ENCODE data around the gene PDCD11. TPM values are rescaled to one million over a fixed set of nuclear protein-coding genes. Genes with fewer than 3 reads are reported as not detected.

PDCD11 gene
- total RNA-seq, 3 donors from 2014 or later (not counting 1 experiment from before 2014, with no cell fraction given): 25.5 to 30.9 (median 29.5) TPM

DNA sequence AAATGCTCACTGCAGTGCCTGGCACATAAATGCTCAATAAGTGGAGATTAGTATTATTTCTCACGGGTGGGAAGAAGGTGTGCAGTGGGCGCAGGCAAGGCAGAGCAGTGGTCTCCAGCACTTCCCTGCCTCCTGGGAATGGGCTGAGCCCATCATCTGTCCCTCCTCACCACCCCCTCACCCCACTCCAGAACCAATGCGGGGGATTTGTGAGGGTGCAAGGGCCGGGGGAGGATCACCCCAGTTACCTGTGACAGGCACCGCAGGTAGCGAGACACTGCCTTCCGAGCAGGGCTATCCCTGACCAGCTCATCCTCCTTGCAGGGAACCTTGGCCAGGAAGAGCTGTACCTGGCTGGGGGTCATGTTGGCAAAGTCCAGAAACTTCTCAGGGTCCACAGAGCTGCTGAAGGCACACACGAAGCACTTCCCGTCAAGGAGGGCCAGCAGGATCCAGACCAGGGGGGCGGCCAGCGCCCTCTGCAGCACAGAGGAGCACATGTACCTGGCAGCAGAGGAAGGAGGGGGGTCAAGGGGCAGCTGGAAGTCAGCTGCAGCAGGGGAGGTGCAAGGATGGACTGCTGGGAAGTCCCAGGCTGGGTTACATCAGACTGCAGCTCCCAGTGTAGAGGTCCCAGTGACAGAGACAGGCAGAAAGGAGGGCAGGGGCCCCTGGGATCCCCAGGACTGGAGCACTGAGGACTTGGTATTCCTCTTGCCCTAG is 79.8 kb downstream of the PDCD11 start:
- peak; percentile 32 to 59 (median 33) for ATAC-seq
- DNase-seq: peak in 1 of 2 donors; percentile 40
- peaks cover 13 to 19% of the 10 kb centered on the region in 2 donors for H3K4me1 Mint-ChIP-seq

DNA sequence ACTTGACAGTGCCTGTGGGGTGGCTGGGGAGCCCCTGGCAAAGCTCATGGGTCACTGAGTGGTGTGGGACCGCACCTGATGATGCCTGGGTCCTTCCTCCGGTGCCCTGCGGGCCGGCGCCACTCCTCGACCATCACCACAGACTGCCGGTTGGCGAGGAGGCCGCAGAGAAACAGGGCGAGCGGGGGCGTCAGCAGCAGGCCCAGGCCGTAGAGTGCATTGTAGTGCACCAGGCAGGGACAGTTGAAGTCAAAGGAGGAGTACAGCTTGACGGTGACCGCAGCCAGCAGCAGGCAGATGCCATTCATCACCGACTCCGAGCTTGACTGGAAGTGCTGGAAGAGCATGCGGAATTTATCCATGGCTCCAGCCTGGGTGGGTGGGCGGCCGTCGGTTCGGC is 82.2 kb downstream of the PDCD11 start:
- TF ChIP-seq, protein P1, sequence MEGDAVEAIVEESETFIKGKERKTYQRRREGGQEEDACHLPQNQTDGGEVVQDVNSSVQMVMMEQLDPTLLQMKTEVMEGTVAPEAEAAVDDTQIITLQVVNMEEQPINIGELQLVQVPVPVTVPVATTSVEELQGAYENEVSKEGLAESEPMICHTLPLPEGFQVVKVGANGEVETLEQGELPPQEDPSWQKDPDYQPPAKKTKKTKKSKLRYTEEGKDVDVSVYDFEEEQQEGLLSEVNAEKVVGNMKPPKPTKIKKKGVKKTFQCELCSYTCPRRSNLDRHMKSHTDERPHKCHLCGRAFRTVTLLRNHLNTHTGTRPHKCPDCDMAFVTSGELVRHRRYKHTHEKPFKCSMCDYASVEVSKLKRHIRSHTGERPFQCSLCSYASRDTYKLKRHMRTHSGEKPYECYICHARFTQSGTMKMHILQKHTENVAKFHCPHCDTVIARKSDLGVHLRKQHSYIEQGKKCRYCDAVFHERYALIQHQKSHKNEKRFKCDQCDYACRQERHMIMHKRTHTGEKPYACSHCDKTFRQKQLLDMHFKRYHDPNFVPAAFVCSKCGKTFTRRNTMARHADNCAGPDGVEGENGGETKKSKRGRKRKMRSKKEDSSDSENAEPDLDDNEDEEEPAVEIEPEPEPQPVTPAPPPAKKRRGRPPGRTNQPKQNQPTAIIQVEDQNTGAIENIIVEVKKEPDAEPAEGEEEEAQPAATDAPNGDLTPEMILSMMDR (IDR thresholded peaks at IDR 0.05): no peak
- H3K9me3 Mint-ChIP-seq: no peaks in the 10 kb centered on the region
- Histone ChIP-seq H3K27me3 (ENCODE audit: control insufficient read depth, insufficient read depth, low read length) (no peaks in the 10 kb centered on the region), H3K4me3 (ENCODE audit: low read length) (no peak overlapping the region), H3K27ac (ENCODE audit: low read length) (no peak overlapping the region), H3K9me3 (ENCODE audit: control insufficient read depth, insufficient read depth, low read length) (no peaks in the 10 kb centered on the region), H3K4me1 (ENCODE audit: control insufficient read depth, insufficient read depth, low read length) (peaks cover 10% of the 10 kb centered on the region), H3K36me3 (ENCODE audit: control insufficient read depth, insufficient read depth, low read length) (no peaks in the 10 kb centered on the region)
- no peak for ATAC-seq
- WGBS (ENCODE audit: insufficient coverage): 97% methylated on average over 22 of the region's 22 CpGs
- H3K4me3 Mint-ChIP-seq: no peak overlapping the region
- DNase-seq: no peak
- intact Hi-C loops (cut with micrococcal nuclease): no loop called here
- H3K4me1 Mint-ChIP-seq: peaks cover 7 to 12% of the 10 kb centered on the region in 2 donors
- H3K36me3 Mint-ChIP-seq: no peaks in the 10 kb centered on the region
- no peak overlapping the region for H3K27ac Mint-ChIP-seq
- H3K27me3 Mint-ChIP-seq (ENCODE audit: low read depth in 2 of 2): no peaks in the 10 kb centered on the region

More for the DNA sequence above, 79.8 kb downstream of the PDCD11 start:
- Histone ChIP-seq H3K4me3 (ENCODE audit: low read length) (no peak overlapping the region), H3K27me3 (ENCODE audit: control insufficient read depth, insufficient read depth, low read length) (no peaks in the 10 kb centered on the region), H3K27ac (ENCODE audit: low read length) (no peak overlapping the region), H3K36me3 (ENCODE audit: control insufficient read depth, insufficient read depth, low read length) (no peaks in the 10 kb centered on the region), H3K9me3 (ENCODE audit: control insufficient read depth, insufficient read depth, low read length) (no peaks in the 10 kb centered on the region), H3K4me1 (ENCODE audit: control insufficient read depth, insufficient read depth, low read length) (peaks cover 31% of the 10 kb centered on the region)
- intact Hi-C loops (cut with micrococcal nuclease): no loop called here
- Mint-ChIP-seq H3K27ac (no peak overlapping the region), H3K27me3 (ENCODE audit: low read depth in 2 of 2) (no peaks in the 10 kb centered on the region), H3K9me3 (no peaks in the 10 kb centered on the region), H3K36me3 (no peaks in the 10 kb centered on the region), H3K4me3 (no peak overlapping the region)
- 85% methylated on average over 11 of the region's 11 CpGs for WGBS (ENCODE audit: insufficient coverage)
- TF ChIP-seq, protein P1 (IDR thresholded peaks at IDR 0.05): no peak

DNA sequence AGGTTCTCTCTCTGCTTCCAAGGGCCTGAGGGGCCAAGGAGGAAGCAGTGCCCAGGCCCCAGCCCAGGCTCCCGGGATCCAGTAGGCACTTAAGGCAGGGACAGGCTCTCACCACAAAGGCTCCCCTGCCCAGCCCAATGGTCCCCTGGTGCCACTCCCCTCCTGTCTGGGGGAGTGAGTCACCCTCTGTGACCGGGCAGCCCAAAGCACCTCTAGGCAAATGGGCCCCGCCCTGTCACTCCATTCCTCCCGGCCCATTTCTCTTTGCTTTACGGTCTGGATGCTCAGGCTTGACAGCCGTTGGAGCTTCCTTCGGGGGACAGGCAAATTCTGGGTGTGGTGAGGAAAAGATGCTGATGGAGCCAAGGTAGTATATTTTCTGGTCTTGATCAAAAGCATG is 82.7 kb downstream of the PDCD11 start, which contains the start of gene CALHM3:
TSS of gene CALHM3 (minus strand) at position 106 of the 400 bp plus-strand sequence. CDS start 208 bp downstream, outside the sequence.
- WGBS (ENCODE audit: insufficient coverage): 81% methylated on average over 7 of the region's 7 CpGs
- Mint-ChIP-seq H3K27me3 (ENCODE audit: low read depth in 2 of 2) (no peaks in the 10 kb centered on the region), H3K4me3 (no peak within 1 kb of the TSS), H3K9me3 (no peaks in the 10 kb centered on the region), H3K4me1 (peaks cover 7 to 9% of the 10 kb centered on the region in 2 donors), H3K27ac (no peak within 1 kb of the TSS), H3K36me3 (no peaks in the 10 kb centered on the region)
- DNase-seq (no peak), ATAC-seq (no peak)
- Histone ChIP-seq H3K4me3 (ENCODE audit: low read length) (no peak within 1 kb of the TSS), H3K27ac (ENCODE audit: low read length) (no peak within 1 kb of the TSS), H3K9me3 (ENCODE audit: control insufficient read depth, insufficient read depth, low read length) (no peaks in the 10 kb centered on the region), H3K27me3 (ENCODE audit: control insufficient read depth, insufficient read depth, low read length) (no peaks in the 10 kb centered on the region), H3K4me1 (ENCODE audit: control insufficient read depth, insufficient read depth, low read length) (peaks cover 10% of the 10 kb centered on the region), H3K36me3 (ENCODE audit: control insufficient read depth, insufficient read depth, low read length) (no peaks in the 10 kb centered on the region)
- intact Hi-C loops (cut with micrococcal nuclease): no loop called here
- TF ChIP-seq, protein P1 (IDR thresholded peaks at IDR 0.05): no peak
